Stimulated activated CD4-positive, alpha-beta T cell treated with anti-CD3 and anti-CD28 coated beads, Interleukin-12 subunit alpha, Interleukin-12 subunit beta, amount 100 ng/mL, for 4 hours (primary cell): Measurements from ENCODE around the gene SURF2.
A peak's percentile ranks its signal among the peaks of the same experiment; 100 is the strongest.
"Not testable (repeated sequence)": the region's sequence is repeated elsewhere in the genome, so short reads cannot be mapped to it uniquely, and the experiment has no call there.

Experiments
- DNase-seq: peaks from one replicate; pipeline ENCODE4 v3.0.0-alpha.2; 2020

The SURF2 gene

GRCh38 chr9:133356391-133357091 is at the start of gene SURF2, which contains the start of gene SURF1:
TSS of gene SURF2 (plus strand) at chr9:133356550. CDS start at chr9:133356593, 43 bp downstream.
TSS of gene SURF1 (minus strand) at chr9:133356487. CDS start at chr9:133356453, 34 bp downstream.
- peak; percentile 93 for DNase-seq

- DNase-seq: no peak
These were observed 49.0 kb upstream of the SURF2 start for GRCh38 chr9:133307301-133307700.

GRCh38 chr9:133309608-133310007 is 46.7 kb upstream of the SURF2 start:
- DNase-seq: no peak

- no peak for DNase-seq
These were observed 40.4 kb upstream of the SURF2 start for GRCh38 chr9:133315997-133316396.

GRCh38 chr9:133317551-133317950 is 38.8 kb upstream of the SURF2 start:
- DNase-seq: not testable (repeated sequence)

GRCh38 chr9:133320421-133320881 is 35.9 kb upstream of the SURF2 start:
- no peak for DNase-seq

GRCh38 chr9:133321411-133321935 is 34.9 kb upstream of the SURF2 start:
- DNase-seq: no peak

- no peak for DNase-seq
These were observed 33.6 kb upstream of the SURF2 start for GRCh38 chr9:133322701-133323100.

- no peak for DNase-seq
These were observed 33.1 kb upstream of the SURF2 start for GRCh38 chr9:133323211-133323610.

GRCh38 chr9:133323991-133324703 is 32.2 kb upstream of the SURF2 start:
- DNase-seq: no peak

GRCh38 chr9:133327021-133327420 is 29.3 kb upstream of the SURF2 start:
- not testable (repeated sequence) for DNase-seq

- no peak for DNase-seq
These were observed 28.4 kb upstream of the SURF2 start for GRCh38 chr9:133327834-133328484.

- not testable (repeated sequence) for DNase-seq
These were observed 26.8 kb upstream of the SURF2 start for GRCh38 chr9:133329306-133330156.

GRCh38 chr9:133331221-133331620 is 25.1 kb upstream of the SURF2 start:
- no peak for DNase-seq

GRCh38 chr9:133331641-133332380 is 24.5 kb upstream of the SURF2 start:
- no peak for DNase-seq

- no peak for DNase-seq
These were observed 24.0 kb upstream of the SURF2 start for GRCh38 chr9:133332381-133332730.

- DNase-seq: no peak
These were observed 23.3 kb upstream of the SURF2 start for GRCh38 chr9:133333011-133333410.

GRCh38 chr9:133333566-133333965 is 22.8 kb upstream of the SURF2 start:
- DNase-seq: no peak

GRCh38 chr9:133334161-133334560 is 22.2 kb upstream of the SURF2 start:
- no peak for DNase-seq

GRCh38 chr9:133334888-133335287 is 21.5 kb upstream of the SURF2 start:
- not testable (repeated sequence) for DNase-seq

GRCh38 chr9:133335924-133336811 is 20.2 kb upstream of the SURF2 start, which contains the start of gene SURF6:
TSS of gene SURF6 (minus strand) at chr9:133336188. CDS start at chr9:133336132, 56 bp downstream.
- DNase-seq: peak; percentile 94
